Activated T-helper 1 cell treated with anti-CD3 and anti-CD28 coated beads, Interleukin-12 subunit alpha, Interleukin-12 subunit beta, Interleukin-2, Interleukin-4 antibody, amounts not matched to agents 30 ng/mL and 10 ng/mL and 1 ng/mL, durations not matched to agents 14 hours and 24 hours and 36 hours (primary cell): ENCODE results near the gene LARGE1. TPM values are rescaled to one million over a fixed set of nuclear protein-coding genes. Genes with fewer than 3 reads are reported as not detected.
"Not testable (repeated sequence)": the region's sequence is repeated elsewhere in the genome, so short reads cannot be mapped to it uniquely, and the experiment has no call there.

Experiments
- DNase-seq: peaks from one replicate; pipeline ENCODE4 v3.0.0; 2021; ENCODE audit warnings: low spot score
- H3K27ac Mint-ChIP-seq: one replicate; pipeline ENCODE4 v1.8.0; 2021; ENCODE audit warnings: mild to moderate bottlenecking, mixed read lengths
- H3K27me3 Mint-ChIP-seq: one replicate; pipeline ENCODE4 v1.8.0; 2022; ENCODE audit warnings: mild to moderate bottlenecking, moderate library complexity, mixed read lengths; ENCODE audit not compliant: insufficient read depth
- H3K36me3 Mint-ChIP-seq: one replicate; pipeline ENCODE4 v1.8.0; 2021; ENCODE audit warnings: low read depth, mixed read lengths
- H3K4me1 Mint-ChIP-seq: one replicate; pipeline ENCODE4 v1.8.0; 2021; ENCODE audit warnings: low read depth, mixed read lengths
- H3K4me3 Mint-ChIP-seq: one replicate; pipeline ENCODE4 v1.8.0; 2021; ENCODE audit warnings: mild to moderate bottlenecking, moderate library complexity, mixed read lengths
- H3K9me3 Mint-ChIP-seq: one replicate; pipeline ENCODE4 v1.8.0; 2021; ENCODE audit warnings: mixed read lengths
- intact Hi-C: fragments of 100-400 bp; cut with micrococcal nuclease; formaldehyde crosslinking; loops from one replicate; pipeline ENCODE4 v1.15.1; 2024
- total RNA-seq: library from RNA; stranded (reverse); gene quantifications from 2 replicates; pipeline ENCODE4 v1.2.3, GENCODE V29; 2022

LARGE1 gene
- total RNA-seq, 1 donor from 2014 or later: 0.10 TPM

DNA sequence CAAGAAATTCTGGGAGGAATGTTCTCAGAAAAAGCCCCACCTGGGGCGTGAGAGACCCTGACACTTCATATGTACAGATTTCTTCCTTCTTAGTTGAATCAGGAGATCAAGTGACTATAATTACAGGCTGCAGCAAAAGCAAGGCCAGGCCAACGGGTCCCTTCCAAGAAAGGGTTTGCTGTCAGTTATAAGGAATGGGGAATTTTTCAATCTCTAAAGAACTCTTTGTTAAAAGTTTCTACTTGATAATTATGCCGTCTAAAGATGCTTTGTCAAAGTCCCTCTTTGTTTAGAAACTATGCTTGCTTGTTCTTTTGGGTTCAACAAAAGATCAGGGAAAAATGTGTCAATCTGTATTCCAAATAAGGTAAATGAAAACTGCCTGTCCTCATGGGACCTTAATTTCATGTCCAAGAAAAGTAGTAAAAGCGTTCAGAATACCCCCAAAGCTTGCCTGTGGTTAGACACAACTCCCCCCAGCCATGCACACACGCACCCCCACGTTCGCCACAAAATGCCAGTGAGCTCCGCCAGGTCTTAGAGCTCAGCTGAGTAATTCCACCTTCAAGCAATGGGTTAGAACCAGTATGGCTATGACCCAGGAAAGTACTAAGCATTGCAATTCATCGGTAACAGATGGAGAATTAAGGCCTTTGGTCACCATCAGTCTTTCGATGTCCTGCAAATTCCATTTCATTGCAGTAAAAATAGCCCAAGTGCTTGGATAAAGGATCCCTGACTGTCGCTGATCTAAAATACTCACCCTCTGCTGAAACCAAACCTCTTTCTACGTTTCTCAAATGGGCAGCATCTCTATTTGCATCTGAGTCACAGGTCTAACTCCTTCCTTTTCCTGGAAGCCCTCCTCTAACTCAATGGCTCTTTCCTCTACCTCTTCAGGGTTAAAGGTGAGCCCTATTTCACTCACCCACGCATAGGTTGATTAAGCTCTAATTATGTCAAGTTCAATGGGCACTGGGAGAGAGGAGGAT, 442.9 kb downstream of the LARGE1 start:
- Mint-ChIP-seq H3K4me1 (no peaks in the 10 kb centered on the region), H3K27ac (no peak overlapping the region), H3K4me3 (no peak overlapping the region), H3K9me3 (peaks cover 7% of the 10 kb centered on the region), H3K36me3 (no peaks in the 10 kb centered on the region), H3K27me3 (no peaks in the 10 kb centered on the region)
- intact Hi-C loops: no loop called here
- no peak for DNase-seq

DNA sequence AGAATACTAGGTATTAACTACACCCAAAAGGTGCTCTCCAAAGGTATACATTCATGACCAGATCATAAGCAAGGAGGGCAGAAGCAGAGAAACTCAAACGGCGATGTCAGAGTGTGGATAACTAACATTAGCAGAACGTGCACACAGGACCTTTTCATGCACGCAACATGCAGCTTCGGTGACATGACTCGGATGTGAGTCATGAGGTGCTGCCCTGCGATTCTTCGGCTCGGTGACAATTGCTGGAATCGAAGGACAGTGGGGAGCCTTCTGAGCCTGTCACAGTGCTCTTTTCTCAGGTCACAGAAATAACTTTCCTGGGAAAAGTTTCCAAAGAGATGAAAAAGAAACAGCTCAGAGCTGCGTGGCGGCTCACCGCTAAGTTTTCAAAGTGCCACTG, 443.6 kb downstream of the LARGE1 start:
- Mint-ChIP-seq H3K36me3 (no peaks in the 10 kb centered on the region), H3K27me3 (no peaks in the 10 kb centered on the region), H3K4me1 (no peaks in the 10 kb centered on the region), H3K9me3 (peaks cover 11% of the 10 kb centered on the region), H3K27ac (no peak overlapping the region), H3K4me3 (no peak overlapping the region)
- intact Hi-C loops: no loop called here
- no peak for DNase-seq

DNA sequence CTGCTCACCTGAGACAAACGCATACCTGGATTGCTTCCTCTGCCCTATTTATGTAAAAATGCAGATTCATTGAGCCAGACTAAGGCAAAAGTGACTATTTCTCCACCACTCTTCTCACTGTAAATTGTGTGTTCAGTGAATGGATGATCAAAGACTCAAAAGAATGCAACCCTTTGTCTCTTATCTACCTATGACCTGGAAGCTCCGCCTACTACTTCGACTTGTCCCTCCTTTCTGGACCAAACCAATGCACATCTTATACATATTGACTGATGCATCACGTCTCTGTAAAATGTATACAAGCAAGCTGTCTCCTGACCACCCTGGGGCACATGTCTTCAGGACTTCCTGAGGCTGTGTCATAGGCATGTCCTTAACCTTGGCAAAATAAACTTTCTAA, 444.1 kb downstream of the LARGE1 start:
- Mint-ChIP-seq H3K27ac (no peak overlapping the region), H3K9me3 (peaks cover 11% of the 10 kb centered on the region), H3K4me3 (no peak overlapping the region), H3K4me1 (no peaks in the 10 kb centered on the region), H3K36me3 (no peaks in the 10 kb centered on the region), H3K27me3 (no peaks in the 10 kb centered on the region)
- intact Hi-C loops: no loop called here
- DNase-seq: no peak

DNA sequence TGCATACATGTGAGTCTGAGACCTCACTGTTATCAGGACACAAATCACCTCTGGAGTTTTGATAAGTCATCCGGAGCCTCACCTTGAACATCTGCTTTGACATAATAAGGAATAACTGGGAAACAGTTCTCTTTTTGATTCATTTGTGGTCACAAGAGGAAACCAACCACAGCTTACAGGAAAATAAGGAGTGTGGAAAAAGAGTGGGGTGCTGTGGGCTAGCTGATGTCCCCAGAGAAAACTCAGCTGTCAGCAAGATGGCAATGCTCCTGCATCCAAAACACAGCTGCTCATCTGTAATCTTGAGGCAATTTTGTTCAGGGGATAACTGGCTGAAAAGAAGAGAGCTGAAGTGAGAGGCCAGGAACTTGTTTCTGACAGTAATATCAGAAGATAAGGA, 445.7 kb downstream of the LARGE1 start:
- Mint-ChIP-seq H3K27ac (no peak overlapping the region), H3K9me3 (peaks cover 16% of the 10 kb centered on the region), H3K27me3 (no peaks in the 10 kb centered on the region), H3K36me3 (no peaks in the 10 kb centered on the region), H3K4me3 (no peak overlapping the region), H3K4me1 (no peaks in the 10 kb centered on the region)
- intact Hi-C loops: no loop called here
- no peak for DNase-seq

DNA sequence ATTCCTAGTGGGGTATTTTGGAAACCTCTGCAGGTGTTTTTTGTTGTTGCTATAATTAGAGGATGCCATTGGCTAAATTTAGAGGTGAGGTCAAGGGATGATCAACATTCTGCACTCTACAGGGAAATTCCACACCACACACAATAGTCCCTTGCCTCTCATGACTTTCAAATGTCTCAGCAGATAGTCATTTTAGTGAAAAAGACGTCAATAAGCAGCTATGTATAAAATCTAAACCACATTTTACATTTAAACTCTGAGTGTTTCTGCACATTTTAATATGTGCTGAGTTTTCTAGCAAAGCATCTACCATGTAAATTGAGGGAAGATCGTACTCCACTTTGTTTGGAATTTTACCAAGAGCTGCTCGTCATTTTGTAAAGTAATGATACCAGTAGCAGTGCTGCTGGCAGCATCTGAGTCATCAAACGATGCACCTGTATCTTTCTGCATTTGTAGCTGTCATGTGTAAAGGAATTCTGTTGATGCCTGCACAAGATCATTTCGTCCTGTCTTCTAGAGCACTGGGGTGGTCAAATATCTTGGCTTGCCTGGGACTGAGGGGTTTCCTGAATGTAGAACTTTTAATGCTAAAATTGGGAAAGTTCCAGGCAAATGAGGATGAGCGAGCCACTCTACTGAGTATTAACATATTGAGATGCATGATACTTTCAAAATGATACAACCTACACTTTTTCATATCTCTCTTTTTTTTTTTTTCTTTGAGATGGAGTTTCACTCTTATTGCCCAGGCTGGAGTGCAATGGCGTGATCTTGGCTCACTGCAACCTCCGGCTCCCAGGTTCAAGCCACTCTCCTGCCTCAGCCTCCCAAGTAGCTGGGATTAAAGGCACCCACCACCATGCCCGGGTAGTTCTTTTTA, 447.6 kb downstream of the LARGE1 start:
- no peaks in the 10 kb centered on the region for H3K36me3 Mint-ChIP-seq
- DNase-seq: no peak
- H3K9me3 Mint-ChIP-seq: peaks cover 16% of the 10 kb centered on the region
- H3K4me3 Mint-ChIP-seq: no peak overlapping the region
- intact Hi-C loops: no loop called here
- H3K27me3 Mint-ChIP-seq: no peaks in the 10 kb centered on the region
- H3K27ac Mint-ChIP-seq: no peak overlapping the region
- no peaks in the 10 kb centered on the region for H3K4me1 Mint-ChIP-seq

DNA sequence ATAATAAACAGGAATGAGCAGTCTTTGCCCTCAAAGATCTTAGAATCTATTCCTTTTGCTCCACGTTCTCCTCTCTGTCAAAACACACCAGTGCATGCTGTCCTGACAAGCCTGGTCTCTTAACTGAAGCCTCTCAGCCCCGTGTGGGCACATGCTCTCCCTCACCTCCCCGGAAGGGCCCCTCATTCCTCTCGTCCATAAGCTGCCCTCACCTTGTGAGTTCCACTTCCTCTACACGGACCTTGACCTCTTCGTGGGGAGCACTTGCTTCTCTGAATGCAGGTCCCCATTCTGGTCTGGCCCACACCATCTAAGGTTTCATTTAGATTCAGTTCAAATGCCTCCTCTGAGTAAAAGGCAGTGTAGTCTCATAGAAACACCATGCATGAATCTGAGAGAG, 449.8 kb downstream of the LARGE1 start:
- intact Hi-C loops: no loop called here
- Mint-ChIP-seq H3K9me3 (peaks cover 16% of the 10 kb centered on the region), H3K27me3 (no peaks in the 10 kb centered on the region), H3K36me3 (no peaks in the 10 kb centered on the region), H3K4me1 (no peaks in the 10 kb centered on the region), H3K27ac (no peak overlapping the region), H3K4me3 (no peak overlapping the region)
- DNase-seq: no peak

DNA sequence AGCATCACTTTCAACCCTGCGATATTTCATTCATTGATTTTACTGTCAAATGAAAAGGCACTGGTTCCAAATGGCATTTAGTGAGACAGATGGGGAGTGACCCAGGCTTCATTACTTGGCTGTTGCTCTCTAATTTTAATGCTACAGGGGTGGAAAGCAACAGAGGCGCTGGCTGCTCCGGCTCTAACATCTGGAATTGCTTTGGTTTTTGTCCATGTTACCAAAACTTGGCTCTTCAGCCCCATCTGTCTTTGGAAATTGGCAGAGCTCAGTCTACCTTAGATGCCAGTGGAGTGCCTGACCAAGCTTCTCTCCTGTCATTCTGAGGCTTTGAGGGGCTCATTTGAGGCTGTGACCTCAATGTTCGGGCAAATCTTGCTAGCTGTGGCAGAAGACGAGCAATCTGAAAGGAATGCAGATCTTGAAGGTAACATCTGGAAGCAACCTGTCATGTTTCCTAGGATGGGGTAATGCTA, 452.6 kb downstream of the LARGE1 start:
- DNase-seq: no peak
- no peaks in the 10 kb centered on the region for H3K4me1 Mint-ChIP-seq
- H3K9me3 Mint-ChIP-seq: peaks cover 10% of the 10 kb centered on the region
- intact Hi-C loops: no loop called here
- H3K27me3 Mint-ChIP-seq: no peaks in the 10 kb centered on the region
- H3K36me3 Mint-ChIP-seq: no peaks in the 10 kb centered on the region
- no peak overlapping the region for H3K4me3 Mint-ChIP-seq
- H3K27ac Mint-ChIP-seq: no peak overlapping the region

DNA sequence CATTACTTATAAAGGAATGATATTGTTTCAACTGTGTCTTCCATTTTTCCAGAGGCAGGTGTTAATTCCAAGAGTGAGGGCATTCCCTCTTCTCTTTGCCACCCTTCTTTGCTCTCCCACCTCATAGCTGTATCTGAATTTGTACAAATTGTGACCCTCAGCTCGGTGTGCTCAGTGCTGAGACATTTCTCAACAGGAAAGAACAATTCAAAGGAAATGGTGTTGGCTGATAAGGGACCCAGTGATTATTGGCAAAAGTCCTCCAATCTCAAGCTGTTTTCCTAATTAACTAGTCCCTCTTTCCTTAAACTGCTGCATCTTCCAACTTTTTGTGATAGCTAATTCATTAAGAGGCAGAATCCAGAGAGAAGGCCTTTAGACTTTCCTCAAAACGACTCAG, 453.2 kb downstream of the LARGE1 start:
- no peak overlapping the region for H3K4me3 Mint-ChIP-seq

DNA sequence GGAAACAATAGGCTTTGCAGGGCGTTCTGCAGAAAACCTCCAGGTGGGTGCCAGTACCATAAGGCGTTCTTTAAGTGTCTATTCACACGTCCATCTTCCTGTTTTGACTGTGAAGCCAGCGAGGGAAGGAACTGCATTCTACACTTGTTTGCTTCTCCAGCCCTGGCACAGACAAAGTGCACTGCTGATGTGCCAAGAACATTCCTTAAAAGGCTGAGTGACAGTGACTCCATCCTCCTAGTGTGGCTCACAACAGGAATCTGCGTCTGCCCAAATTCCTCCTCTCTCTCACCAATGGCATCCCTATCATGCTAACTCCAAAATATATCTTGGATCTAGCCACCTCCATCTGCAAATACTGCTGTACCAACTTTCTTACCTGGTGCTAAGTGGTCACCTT, 454.7 kb downstream of the LARGE1 start:
- Mint-ChIP-seq H3K27ac (no peak overlapping the region), H3K4me3 (no peak overlapping the region), H3K36me3 (no peaks in the 10 kb centered on the region)

More for the DNA sequence above, 453.2 kb downstream of the LARGE1 start:
- H3K36me3 Mint-ChIP-seq: no peaks in the 10 kb centered on the region
- peaks cover 7% of the 10 kb centered on the region for H3K9me3 Mint-ChIP-seq
- DNase-seq: no peak
- H3K27me3 Mint-ChIP-seq: no peaks in the 10 kb centered on the region
- intact Hi-C loops: no loop called here
- H3K27ac Mint-ChIP-seq: no peak overlapping the region
- no peaks in the 10 kb centered on the region for H3K4me1 Mint-ChIP-seq

DNA sequence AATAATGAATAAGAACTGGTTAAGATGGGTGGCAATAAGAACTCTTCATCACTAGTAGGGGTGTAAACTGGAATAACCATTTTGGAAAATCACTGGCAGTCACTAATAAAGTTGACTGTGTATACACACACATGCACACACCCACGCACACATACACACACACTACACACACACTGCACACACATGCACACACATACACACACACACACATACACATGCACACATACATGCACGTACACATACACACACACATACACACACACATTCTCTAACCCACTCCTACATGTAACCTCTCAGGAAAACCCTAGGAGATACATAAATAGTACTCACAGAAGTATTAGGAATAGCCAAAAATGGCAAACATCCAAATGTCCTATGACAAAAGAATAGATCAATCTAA, 455.6 kb downstream of the LARGE1 start:
- no peak overlapping the region for H3K27ac Mint-ChIP-seq
- intact Hi-C loops: no loop called here
- no peak overlapping the region for H3K4me3 Mint-ChIP-seq
- peaks cover 9% of the 10 kb centered on the region for H3K9me3 Mint-ChIP-seq
- H3K27me3 Mint-ChIP-seq: no peaks in the 10 kb centered on the region
- DNase-seq: no peak
- no peaks in the 10 kb centered on the region for H3K4me1 Mint-ChIP-seq
- no peaks in the 10 kb centered on the region for H3K36me3 Mint-ChIP-seq

More for the DNA sequence above, 454.7 kb downstream of the LARGE1 start:
- no peak for DNase-seq
- peaks cover 7% of the 10 kb centered on the region for H3K9me3 Mint-ChIP-seq
- no peaks in the 10 kb centered on the region for H3K4me1 Mint-ChIP-seq
- intact Hi-C loops: no loop called here
- H3K27me3 Mint-ChIP-seq: no peaks in the 10 kb centered on the region

DNA sequence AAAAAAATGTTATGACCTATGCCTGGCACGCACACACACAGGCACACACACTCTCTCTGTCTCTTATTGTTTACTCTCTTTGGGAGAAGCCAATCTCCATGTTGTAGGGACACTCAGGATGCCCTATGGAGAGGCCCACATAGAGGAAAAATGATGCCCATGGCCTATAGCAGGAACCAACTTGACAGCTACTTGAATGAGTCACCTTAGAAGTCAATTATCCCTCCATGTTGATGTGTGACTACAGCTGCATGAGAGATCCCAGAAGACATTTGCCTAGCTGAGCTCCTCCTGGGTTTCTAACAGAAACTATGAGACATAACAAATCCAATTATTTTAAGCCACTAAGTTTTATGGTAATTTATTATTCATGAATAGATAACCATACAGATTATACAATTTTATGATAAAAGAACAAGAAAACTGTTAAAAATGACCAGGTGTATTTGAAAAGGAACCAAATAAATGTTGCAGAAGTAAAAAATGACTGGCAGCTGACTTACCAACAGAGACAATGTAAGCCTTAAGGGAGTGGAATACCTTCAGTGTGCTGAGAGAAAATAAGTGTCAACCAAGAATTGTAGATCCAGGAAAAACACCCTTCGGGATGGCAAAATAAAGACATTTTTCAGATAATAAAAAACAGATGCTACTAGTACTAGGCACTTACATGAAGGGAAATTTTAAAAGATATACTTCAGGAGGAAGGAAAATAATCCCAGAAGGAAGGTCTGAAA, 458.4 kb downstream of the LARGE1 start:
- no peak for DNase-seq
- no peak overlapping the region for H3K4me3 Mint-ChIP-seq
- no peaks in the 10 kb centered on the region for H3K27me3 Mint-ChIP-seq
- no peaks in the 10 kb centered on the region for H3K36me3 Mint-ChIP-seq
- no peak overlapping the region for H3K27ac Mint-ChIP-seq
- H3K4me1 Mint-ChIP-seq: no peaks in the 10 kb centered on the region
- H3K9me3 Mint-ChIP-seq: peaks cover 16% of the 10 kb centered on the region
- intact Hi-C loops: no loop called here

DNA sequence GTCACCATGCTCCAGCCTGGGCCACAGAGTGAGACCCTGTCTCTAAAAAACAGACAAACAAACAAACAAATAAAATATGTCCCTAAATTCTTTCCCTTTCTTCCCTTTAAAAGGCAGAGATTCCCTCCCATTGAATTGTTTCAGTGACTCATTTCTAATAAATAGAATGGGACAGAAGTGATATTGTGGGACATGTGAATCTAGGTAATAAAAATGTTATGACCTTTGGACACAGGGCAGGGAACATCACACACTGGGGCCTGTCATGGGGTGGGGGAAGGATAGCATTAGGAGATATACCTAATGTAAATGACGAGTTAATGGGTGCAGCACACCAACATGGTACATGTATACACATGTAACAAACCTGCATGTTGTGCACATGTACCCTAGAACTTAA, 459.0 kb downstream of the LARGE1 start:
- intact Hi-C loops, DNase-seq, H3K27ac Mint-ChIP-seq, H3K4me1 Mint-ChIP-seq, H3K27me3 Mint-ChIP-seq, H3K36me3 Mint-ChIP-seq, H3K4me3 Mint-ChIP-seq: not testable (repeated sequence)
- peaks cover 16% of the 10 kb centered on the region for H3K9me3 Mint-ChIP-seq
